ENCODE measurements around the gene MCF2L2. TPM values are rescaled to one million over a fixed set of nuclear protein-coding genes. Genes with fewer than 3 reads are reported as not detected.

MCF2L2 gene
- total RNA-seq, 1 experiment from 2014 or later: 3.4 TPM

- Mint-ChIP-seq H3K27ac (ENCODE audit: low read depth, unreplicated experiment) (no peak overlapping the region), H3K4me1 (ENCODE audit: insufficient read depth, unreplicated experiment) (no peaks in the 10 kb centered on the region), H3K27me3 (ENCODE audit: insufficient read depth, unreplicated experiment) (no peaks in the 10 kb centered on the region), H3K9me3 (ENCODE audit: unreplicated experiment) (no peaks in the 10 kb centered on the region), H3K4me3 (ENCODE audit: unreplicated experiment) (no peak overlapping the region), H3K36me3 (ENCODE audit: insufficient read depth, unreplicated experiment) (no peaks in the 10 kb centered on the region)
- ChIA-PET POLR2A (interaction anchor here (1.5 kb wide), 1 partner anchor 30 kb away, joined by 3 read pairs; the partner anchor contains the start of gene B3GNT5), CTCF (interaction anchor here (2.3 kb wide), 1 partner anchor 38 kb away, joined by 8 read pairs; no protein-coding TSS in a partner anchor)
- intact Hi-C loops (cut with micrococcal nuclease): no loop called here
- BruUV-seq (replicated peaks): no TSS peak
- TF ChIP-seq, protein P1, sequence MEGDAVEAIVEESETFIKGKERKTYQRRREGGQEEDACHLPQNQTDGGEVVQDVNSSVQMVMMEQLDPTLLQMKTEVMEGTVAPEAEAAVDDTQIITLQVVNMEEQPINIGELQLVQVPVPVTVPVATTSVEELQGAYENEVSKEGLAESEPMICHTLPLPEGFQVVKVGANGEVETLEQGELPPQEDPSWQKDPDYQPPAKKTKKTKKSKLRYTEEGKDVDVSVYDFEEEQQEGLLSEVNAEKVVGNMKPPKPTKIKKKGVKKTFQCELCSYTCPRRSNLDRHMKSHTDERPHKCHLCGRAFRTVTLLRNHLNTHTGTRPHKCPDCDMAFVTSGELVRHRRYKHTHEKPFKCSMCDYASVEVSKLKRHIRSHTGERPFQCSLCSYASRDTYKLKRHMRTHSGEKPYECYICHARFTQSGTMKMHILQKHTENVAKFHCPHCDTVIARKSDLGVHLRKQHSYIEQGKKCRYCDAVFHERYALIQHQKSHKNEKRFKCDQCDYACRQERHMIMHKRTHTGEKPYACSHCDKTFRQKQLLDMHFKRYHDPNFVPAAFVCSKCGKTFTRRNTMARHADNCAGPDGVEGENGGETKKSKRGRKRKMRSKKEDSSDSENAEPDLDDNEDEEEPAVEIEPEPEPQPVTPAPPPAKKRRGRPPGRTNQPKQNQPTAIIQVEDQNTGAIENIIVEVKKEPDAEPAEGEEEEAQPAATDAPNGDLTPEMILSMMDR (IDR thresholded peaks at IDR 0.05; ENCODE audit: unreplicated experiment): no peak
- no peak for DNase-seq (ENCODE audit: unreplicated experiment)
These were observed 205.7 kb downstream of the MCF2L2 start for GRCh38 chr3:183222631-183223235.

- intact Hi-C loops (cut with micrococcal nuclease): no loop called here
- POLR2A ChIA-PET: interaction anchor here (0.9 to 1.1 kb wide), 3 partner anchors 32 to 149 kb away, joined by 3 to 9 read pairs (median 4); partner anchors contain the start of gene B3GNT5
These were observed 207.6 kb downstream of the MCF2L2 start for GRCh38 chr3:183220828-183221227.

GRCh38 chr3:183218826-183219225 is 209.6 kb downstream of the MCF2L2 start:
- H3K9me3 Mint-ChIP-seq (ENCODE audit: unreplicated experiment): no peaks in the 10 kb centered on the region
- no TSS peak for BruUV-seq (replicated peaks)
- no peak overlapping the region for H3K27ac Mint-ChIP-seq (ENCODE audit: low read depth, unreplicated experiment)
- H3K4me1 Mint-ChIP-seq (ENCODE audit: insufficient read depth, unreplicated experiment): no peaks in the 10 kb centered on the region
- no peaks in the 10 kb centered on the region for H3K27me3 Mint-ChIP-seq (ENCODE audit: insufficient read depth, unreplicated experiment)
- TF ChIP-seq, protein P1 (IDR thresholded peaks at IDR 0.05; ENCODE audit: unreplicated experiment): no peak
- ChIA-PET CTCF (interaction anchor here (0.6 to 1.0 kb wide), 2 partner anchors 14 to 40 kb away, joined by 3 to 4 read pairs; no protein-coding TSS in a partner anchor), POLR2A (no interaction called here)
- intact Hi-C loops (cut with micrococcal nuclease): no loop called here
- no peaks in the 10 kb centered on the region for H3K36me3 Mint-ChIP-seq (ENCODE audit: insufficient read depth, unreplicated experiment)
- DNase-seq (ENCODE audit: unreplicated experiment): no peak
- no peak overlapping the region for H3K4me3 Mint-ChIP-seq (ENCODE audit: unreplicated experiment)

More at GRCh38 chr3:183220828-183221227, 207.6 kb downstream of the MCF2L2 start:
- DNase-seq (ENCODE audit: unreplicated experiment): no peak
- BruUV-seq (replicated peaks): no TSS peak
- Mint-ChIP-seq H3K36me3 (ENCODE audit: insufficient read depth, unreplicated experiment) (no peaks in the 10 kb centered on the region), H3K4me1 (ENCODE audit: insufficient read depth, unreplicated experiment) (no peaks in the 10 kb centered on the region), H3K27ac (ENCODE audit: low read depth, unreplicated experiment) (no peak overlapping the region), H3K4me3 (ENCODE audit: unreplicated experiment) (no peak overlapping the region), H3K9me3 (ENCODE audit: unreplicated experiment) (no peaks in the 10 kb centered on the region), H3K27me3 (ENCODE audit: insufficient read depth, unreplicated experiment) (no peaks in the 10 kb centered on the region)
- CTCF ChIA-PET: interaction anchor here (0.6 to 1.2 kb wide), 2 partner anchors 13 to 105 kb away, joined by 3 to 5 read pairs; no protein-coding TSS in a partner anchor
- TF ChIP-seq, protein P1 (IDR thresholded peaks at IDR 0.05; ENCODE audit: unreplicated experiment): no peak

- Mint-ChIP-seq H3K4me3 (ENCODE audit: unreplicated experiment) (no peak overlapping the region), H3K27ac (ENCODE audit: low read depth, unreplicated experiment) (no peak overlapping the region), H3K4me1 (ENCODE audit: insufficient read depth, unreplicated experiment) (no peaks in the 10 kb centered on the region), H3K9me3 (ENCODE audit: unreplicated experiment) (no peaks in the 10 kb centered on the region), H3K36me3 (ENCODE audit: insufficient read depth, unreplicated experiment) (no peaks in the 10 kb centered on the region), H3K27me3 (ENCODE audit: insufficient read depth, unreplicated experiment) (no peaks in the 10 kb centered on the region)
- BruUV-seq (replicated peaks): no TSS peak
- POLR2A ChIA-PET: no interaction called here
- DNase-seq (ENCODE audit: unreplicated experiment): no peak
- intact Hi-C loops (cut with micrococcal nuclease): no loop called here
- TF ChIP-seq, protein P1 (IDR thresholded peaks at IDR 0.05; ENCODE audit: unreplicated experiment): no peak
- CTCF ChIA-PET: interaction anchor here (0.7 to 1.0 kb wide), 3 partner anchors 10 to 95 kb away, joined by 3 to 5 read pairs (median 4); no protein-coding TSS in a partner anchor
These were observed 210.7 kb downstream of the MCF2L2 start for GRCh38 chr3:183217548-183218332.
